Activated CD4-positive, alpha-beta T cell treated with anti-CD3 and anti-CD28 coated beads for 24 hours (primary cell): Measurements from ENCODE around the gene HORMAD1.
"Not testable (repeated sequence)": the region's sequence is repeated elsewhere in the genome, so short reads cannot be mapped to it uniquely, and the experiment has no call there.

Experiments used
- DNase-seq, 2 donors: peaks; one replicate each; pipeline ENCODE4 v3.0.0-alpha.2; 2020; ENCODE audit warnings: low read depth in 2 of 2

HORMAD1 gene

GRCh38 chr1:150696995-150697927, 23.4 kb downstream of the HORMAD1 start, which contains the start of gene GOLPH3L:
GOLPH3L (minus strand) TSS chr1:150697154; CDS start chr1:150694838, 2,316 bp downstream.
- DNase-seq: peak; percentile 79 to 81

GRCh38 chr1:150696590-150696989, 24.1 kb downstream of the HORMAD1 start:
- no peak for DNase-seq

- DNase-seq: no peak
Observed at GRCh38 chr1:150696162-150696561, 24.5 kb downstream of the HORMAD1 start.

GRCh38 chr1:150695561-150695960, 25.1 kb downstream of the HORMAD1 start:
- no peak for DNase-seq

GRCh38 chr1:150692720-150693119, 28.0 kb downstream of the HORMAD1 start:
- no peak for DNase-seq

- no peak for DNase-seq
Observed at GRCh38 chr1:150688763-150689162, 31.9 kb downstream of the HORMAD1 start.

- DNase-seq: no peak
Observed at GRCh38 chr1:150686275-150686674, 34.4 kb downstream of the HORMAD1 start.

GRCh38 chr1:150683914-150684313, 36.8 kb downstream of the HORMAD1 start:
- no peak for DNase-seq

GRCh38 chr1:150678988-150679387, 41.7 kb downstream of the HORMAD1 start:
- DNase-seq: no peak

- no peak for DNase-seq
Observed at GRCh38 chr1:150674881-150675280, 45.8 kb downstream of the HORMAD1 start.

GRCh38 chr1:150663321-150663720, 57.4 kb downstream of the HORMAD1 start:
- no peak for DNase-seq

- no peak for DNase-seq
Observed at GRCh38 chr1:150662811-150663210, 57.9 kb downstream of the HORMAD1 start.

- no peak for DNase-seq
Observed at GRCh38 chr1:150661156-150661555, 59.5 kb downstream of the HORMAD1 start.

GRCh38 chr1:150660584-150660983, 60.1 kb downstream of the HORMAD1 start:
- no peak for DNase-seq

- not testable (repeated sequence) for DNase-seq
Observed at GRCh38 chr1:150657064-150657463, 63.6 kb downstream of the HORMAD1 start.

- DNase-seq: not testable (repeated sequence)
Observed at GRCh38 chr1:150654635-150655034, 66.1 kb downstream of the HORMAD1 start.

GRCh38 chr1:150650193-150650592, 70.5 kb downstream of the HORMAD1 start:
- DNase-seq: no peak

- no peak for DNase-seq
Observed at GRCh38 chr1:150649441-150650075, 71.1 kb downstream of the HORMAD1 start.
